GM12878 (cell line): Measurements from ENCODE around the gene MRGPRG.

Experiments
- CEBPZ ChIP-seq: fragments of 150-350 bp; IDR thresholded peaks from 2 replicates; pipeline ENCODE4 v1.6.1; 2016; ENCODE audit warnings: low read depth, low read length
- CTCF ChIP-seq, 3 experiments: IDR thresholded peaks in 2 of 3; conservative IDR thresholded peaks in 1 of 3; 2 replicates each; pipeline ENCODE4 v1.5.1; 2011; ENCODE audit warnings: low read depth in 3 of 3, low read length in 3 of 3, mild to moderate bottlenecking in 3 of 3, control low read depth in 2 of 3, moderate library complexity in 2 of 3, inconsistent platforms in 1 of 3, mixed read lengths in 1 of 3; ENCODE audit not compliant: control insufficient read depth in 2 of 3, insufficient read depth in 1 of 3; ENCODE audit errors: extremely low read depth in 1 of 3
- GABPA ChIP-seq: IDR thresholded peaks from 2 replicates; pipeline ENCODE4 v1.6.1; 2014; ENCODE audit warnings: antibody characterized with exemption, low read depth, mild to moderate bottlenecking, inconsistent platforms
- MYC ChIP-seq: IDR thresholded peaks from 2 replicates; pipeline ENCODE4 v1.6.1; 2011; ENCODE audit warnings: mild to moderate bottlenecking, low read length, moderate library complexity, inconsistent platforms; ENCODE audit not compliant: insufficient read depth, insufficient replicate concordance, insufficient read length, severe bottlenecking
- NR2C2 ChIP-seq: IDR thresholded peaks from 2 replicates; pipeline ENCODE4 v1.6.1; 2011; ENCODE audit warnings: borderline replicate concordance, low read depth; ENCODE audit not compliant: control insufficient read depth, insufficient read length
- POLR2A ChIP-seq: IDR thresholded peaks from 2 replicates; pipeline ENCODE4 v1.6.1; 2011; ENCODE audit warnings: low read depth, mild to moderate bottlenecking, low read length
- RELB ChIP-seq: fragments of 450-650 bp; IDR thresholded peaks from 2 replicates; pipeline ENCODE4 v1.6.1; 2017; ENCODE audit warnings: low read depth, mild to moderate bottlenecking, moderate library complexity
- RFX5 ChIP-seq: IDR thresholded peaks from 2 replicates; pipeline ENCODE4 v1.6.1; 2011; ENCODE audit warnings: low read depth, low read length, improper control_type of control experiment
- USF2 ChIP-seq: IDR thresholded peaks from 2 replicates; pipeline ENCODE4 v1.6.1; 2011; ENCODE audit warnings: low read depth, low read length, improper control_type of control experiment, borderline replicate concordance

GRCh38 chr11:3180869-3181268 is 37.7 kb downstream of the MRGPRG start:
- TF ChIP-seq USF2 (no peak), CTCF (IDR thresholded peaks at IDR 0.05 in 2 of 3, conservative IDR thresholded peaks at IDR 0.05 in 1 of 3; ENCODE audit: control insufficient read depth in 2 of 3, extremely low read depth in 1 of 3, insufficient read depth in 1 of 3, low read depth in 3 of 3, low read length in 3 of 3) (no peak), MYC (no peak), RFX5 (no peak), NR2C2 (no peak), GABPA (no peak), RELB (no peak), CEBPZ (no peak), POLR2A (no peak)
